PC-3 (cell line): ENCODE measurements around the gene SET. TPM values are rescaled to one million over a fixed set of nuclear protein-coding genes. Genes with fewer than 3 reads are reported as not detected.

Source experiments
- ATAC-seq: fragments of 200-7000 bp; cut with Tn5 transposase; 2 replicates; pipeline ENCODE4 v1.9.1; 2020; ENCODE audit warnings: mild to moderate bottlenecking, moderate library complexity
- BruUV-seq: library from RNA; stranded (reverse); fragments of 400-500 nt; replicated peaks from 2 replicates; lab custom pipeline; 2021; lab: Mats Ljungman, UMichigan
- CTCF ChIA-PET: fragments of 300-600 bp; sonication (Branson Sonifier 250); formaldehyde crosslinking; loops from one replicate; lab custom pipeline; 2022; ENCODE audit warnings: antibody characterized with exemption; lab: Charles Lee
- POLR2A ChIA-PET: fragments of 300-600 bp; sonication (Branson Sonifier 250); formaldehyde crosslinking; loops from one replicate; lab custom pipeline; 2022; ENCODE audit warnings: antibody characterized with exemption; ENCODE audit not compliant: unreplicated experiment; lab: Charles Lee
- DNase-seq: peaks from one replicate; pipeline ENCODE4 v3.0.0-alpha.2; 2015
- H2AFZ ChIP-seq: fragments of 300-600 bp; sonication (generic); 2 replicates; pipeline ENCODE4 v1.6.0; 2016; ENCODE audit warnings: antibody characterized with exemption, low read length
- H3F3A ChIP-seq: fragments of 300-600 bp; sonication (generic); one replicate; pipeline ENCODE4 v1.6.0; 2017; ENCODE audit warnings: antibody characterized with exemption, low read length, control low read depth, mild to moderate bottlenecking; ENCODE audit not compliant: unreplicated experiment
- H3K27ac ChIP-seq: fragments of 300-600 bp; sonication (generic); 2 replicates; pipeline ENCODE4 v1.5.1; 2016; ENCODE audit warnings: mild to moderate bottlenecking, low read length
- H3K27me3 ChIP-seq: fragments of 300-600 bp; sonication (generic); 2 replicates; pipeline ENCODE4 v1.6.1; 2016; ENCODE audit warnings: low read length, mixed read lengths
- H3K36me3 ChIP-seq: fragments of 300-600 bp; sonication (generic); 2 replicates; pipeline ENCODE4 v1.6.1; 2016; ENCODE audit warnings: low read depth, mixed run types, low read length, mixed read lengths
- H3K4me1 ChIP-seq: fragments of 300-600 bp; sonication (generic); 2 replicates; pipeline ENCODE4 v1.5.1; 2016; ENCODE audit warnings: low read length; ENCODE audit not compliant: insufficient read depth
- H3K4me2 ChIP-seq: fragments of 300-600 bp; sonication (generic); 2 replicates; pipeline ENCODE4 v1.6.0; 2016; ENCODE audit warnings: low read length
- H3K4me3 ChIP-seq: fragments of 300-600 bp; sonication (generic); 2 replicates; pipeline ENCODE4 v1.5.1; 2016; ENCODE audit warnings: mild to moderate bottlenecking, low read length, mixed read lengths
- H3K79me2 ChIP-seq: fragments of 300-600 bp; sonication (generic); 2 replicates; pipeline ENCODE4 v1.6.1; 2017; ENCODE audit warnings: low read length, mixed read lengths
- H3K9ac ChIP-seq: fragments of 300-600 bp; sonication (generic); 2 replicates; pipeline ENCODE4 v1.6.0; 2016; ENCODE audit warnings: mild to moderate bottlenecking, low read length
- H3K9me2 ChIP-seq: fragments of 300-600 bp; sonication (generic); replicated peaks from 2 replicates; pipeline ENCODE4 v1.6.1; 2016; ENCODE audit warnings: mixed run types, low read length, mixed read lengths
- H3K9me3 ChIP-seq: fragments of 300-600 bp; sonication (generic); 2 replicates; pipeline ENCODE4 v1.6.1; 2016; ENCODE audit warnings: low read length, mixed read lengths
- H4K20me1 ChIP-seq: fragments of 300-600 bp; sonication (generic); 2 replicates; pipeline ENCODE4 v1.6.1; 2016; ENCODE audit warnings: low read length, mixed read lengths
- EZH2 ChIP-seq: fragments of 300-600 bp; sonication (generic); IDR thresholded peaks from one replicate; pipeline ENCODE4 v1.6.1; 2017; ENCODE audit warnings: antibody characterized with exemption, mild to moderate bottlenecking, low read length; ENCODE audit not compliant: unreplicated experiment
- EZH2phosphoT487 ChIP-seq: fragments of 300-600 bp; sonication (generic); IDR thresholded peaks from 2 replicates; pipeline ENCODE4 v1.6.1; 2018; ENCODE audit warnings: mild to moderate bottlenecking, antibody characterized with exemption, low read length, borderline replicate concordance
- intact Hi-C: fragments of 100-400 bp; cut with micrococcal nuclease; formaldehyde crosslinking; loops from 2 replicates; pipeline ENCODE4 v1.9.0; 2023
- total RNA-seq: library from RNA; depleted of rRNA; stranded (reverse); fragments of >200 nt; gene quantifications from 2 replicates; pipeline ENCODE4 v1.2.3, GENCODE V29; 2014
- TF ChIP-seq, protein P1 (sequence below): fragments of 300-600 bp; sonication (generic); conservative IDR thresholded peaks from 2 replicates; pipeline ENCODE4 v1.5.1; 2017; ENCODE audit warnings: antibody characterized with exemption, low read depth, mild to moderate bottlenecking, low read length

Gene SET
- total RNA-seq, 1 experiment from 2014 or later = 647 TPM

DNA sequence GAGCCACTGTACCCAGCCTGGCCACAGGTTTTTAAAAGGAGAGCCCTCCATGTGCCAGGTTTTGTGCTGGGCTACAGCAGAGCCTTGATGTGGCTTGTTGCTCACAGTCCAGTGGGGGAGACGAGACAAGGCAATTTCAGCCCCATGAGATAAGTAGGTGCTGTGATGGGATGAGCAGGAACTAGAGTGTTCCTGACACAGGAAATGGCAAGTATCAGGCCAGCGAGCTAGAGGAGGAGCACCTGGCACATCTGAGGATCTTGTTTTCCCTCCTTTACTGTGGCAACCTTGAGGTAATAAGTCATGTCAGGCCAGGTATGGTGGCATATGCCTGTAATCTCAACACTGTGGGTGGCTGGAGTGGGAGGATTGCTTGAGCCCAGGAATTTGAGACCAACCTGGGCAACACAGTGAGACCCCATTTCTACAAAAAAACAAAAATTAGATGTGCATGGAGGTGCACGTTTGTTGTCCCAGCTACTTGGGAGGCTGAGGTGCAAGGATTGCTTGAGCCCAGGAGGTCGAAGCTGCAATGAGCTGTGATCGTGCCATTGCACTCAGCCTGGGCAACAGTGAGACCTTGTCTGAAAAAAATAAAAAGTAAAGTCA, 38.7 kb downstream of the SET start:
- no TSS peak for BruUV-seq
- H3K4me3 ChIP-seq = no peak overlapping the region
- no peak for DNase-seq

DNA sequence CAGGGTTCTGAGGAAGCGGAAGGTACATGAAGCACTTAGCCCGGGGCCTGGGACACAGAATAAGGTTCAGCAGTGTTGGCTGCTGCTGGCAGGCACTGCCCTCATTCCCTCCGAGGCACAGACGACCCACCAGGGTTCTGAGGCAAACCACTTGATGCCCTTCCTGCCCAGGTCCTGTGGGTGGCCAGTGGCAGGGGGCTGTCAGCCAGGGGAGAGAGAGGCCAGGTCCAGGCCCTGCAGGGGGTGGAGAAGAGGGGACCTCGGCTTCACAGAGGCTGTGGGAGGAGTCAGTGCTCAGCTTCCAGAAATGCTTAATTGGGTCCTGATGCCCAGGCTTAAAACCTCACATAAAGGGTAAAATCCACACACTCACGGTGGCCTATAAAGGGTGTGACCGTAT, 39.3 kb downstream of the SET start:
- POLR2A ChIA-PET = interaction anchor here (0.8 kb wide), 1 partner anchor 15 kb away, joined by 5 read pairs; no protein-coding TSS in a partner anchor
- no peak overlapping the region for H2AFZ ChIP-seq
- intact Hi-C loops = no loop called here
- DNase-seq = no peak
- CTCF ChIA-PET = no interaction called here
- H3K4me1 ChIP-seq = no peaks in the 10 kb centered on the region
- H3K9ac ChIP-seq = no peak overlapping the region
- no peaks in the 10 kb centered on the region for H3F3A ChIP-seq
- H3K9me2 ChIP-seq = no peaks in the 10 kb centered on the region
- no TSS peak for BruUV-seq
- no peaks in the 10 kb centered on the region for H3K9me3 ChIP-seq
- ATAC-seq = no peak
- TF ChIP-seq EZH2phosphoT487 (no peak), EZH2 (no peak)
- TF ChIP-seq, protein P1, sequence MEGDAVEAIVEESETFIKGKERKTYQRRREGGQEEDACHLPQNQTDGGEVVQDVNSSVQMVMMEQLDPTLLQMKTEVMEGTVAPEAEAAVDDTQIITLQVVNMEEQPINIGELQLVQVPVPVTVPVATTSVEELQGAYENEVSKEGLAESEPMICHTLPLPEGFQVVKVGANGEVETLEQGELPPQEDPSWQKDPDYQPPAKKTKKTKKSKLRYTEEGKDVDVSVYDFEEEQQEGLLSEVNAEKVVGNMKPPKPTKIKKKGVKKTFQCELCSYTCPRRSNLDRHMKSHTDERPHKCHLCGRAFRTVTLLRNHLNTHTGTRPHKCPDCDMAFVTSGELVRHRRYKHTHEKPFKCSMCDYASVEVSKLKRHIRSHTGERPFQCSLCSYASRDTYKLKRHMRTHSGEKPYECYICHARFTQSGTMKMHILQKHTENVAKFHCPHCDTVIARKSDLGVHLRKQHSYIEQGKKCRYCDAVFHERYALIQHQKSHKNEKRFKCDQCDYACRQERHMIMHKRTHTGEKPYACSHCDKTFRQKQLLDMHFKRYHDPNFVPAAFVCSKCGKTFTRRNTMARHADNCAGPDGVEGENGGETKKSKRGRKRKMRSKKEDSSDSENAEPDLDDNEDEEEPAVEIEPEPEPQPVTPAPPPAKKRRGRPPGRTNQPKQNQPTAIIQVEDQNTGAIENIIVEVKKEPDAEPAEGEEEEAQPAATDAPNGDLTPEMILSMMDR = no peak
- no peak overlapping the region for H3K4me2 ChIP-seq
- H3K27ac ChIP-seq = no peak overlapping the region
- no peaks in the 10 kb centered on the region for H3K27me3 ChIP-seq
- H3K36me3 ChIP-seq = no peaks in the 10 kb centered on the region
- H4K20me1 ChIP-seq = no peaks in the 10 kb centered on the region
- 0 out of 2 replicates have a peak, but pooled peaks cover 4% of the 10 kb centered on the region for H3K79me2 ChIP-seq
- no peak overlapping the region for H3K4me3 ChIP-seq

More for the DNA sequence above, 38.7 kb downstream of the SET start:
- CTCF ChIA-PET = no interaction called here
- H3K27ac ChIP-seq = no peak overlapping the region
- no peaks in the 10 kb centered on the region for H3K9me3 ChIP-seq
- no peaks in the 10 kb centered on the region for H3F3A ChIP-seq
- no peak for ATAC-seq
- TF ChIP-seq, protein P1 = no peak
- TF ChIP-seq EZH2phosphoT487 (no peak), EZH2 (no peak)
- intact Hi-C loops = no loop called here
- H3K4me2 ChIP-seq = no peak overlapping the region
- H3K9ac ChIP-seq = no peak overlapping the region
- H3K9me2 ChIP-seq = no peaks in the 10 kb centered on the region
- H3K79me2 ChIP-seq = 0 out of 2 replicates have a peak, but pooled peaks cover 4% of the 10 kb centered on the region
- no peaks in the 10 kb centered on the region for H4K20me1 ChIP-seq
- no peak overlapping the region for H2AFZ ChIP-seq
- H3K36me3 ChIP-seq = no peaks in the 10 kb centered on the region
- POLR2A ChIA-PET = no interaction called here
- H3K4me1 ChIP-seq = no peaks in the 10 kb centered on the region
- H3K27me3 ChIP-seq = no peaks in the 10 kb centered on the region

DNA sequence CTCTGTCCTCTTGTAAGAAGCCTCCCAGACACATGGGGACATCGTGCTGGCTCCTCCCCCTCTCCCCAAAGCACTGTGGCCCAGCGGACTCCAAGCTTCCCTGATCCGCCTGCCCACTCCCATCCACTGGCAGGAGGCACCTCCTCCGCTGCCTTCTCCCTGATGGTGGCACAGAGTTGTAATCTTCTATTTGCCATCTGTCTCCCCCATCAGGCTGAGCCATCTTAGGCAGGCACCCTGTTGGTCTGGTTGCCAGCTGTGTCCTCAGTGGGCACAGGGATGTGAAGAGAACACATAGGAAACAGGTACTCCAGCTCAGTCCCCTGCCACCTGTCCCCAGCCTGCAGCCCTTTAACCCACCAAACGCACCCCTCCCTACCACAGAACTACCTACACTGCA, 40.3 kb downstream of the SET start:
- ChIA-PET CTCF (no interaction called here), POLR2A (no interaction called here)
- ATAC-seq (no peak), DNase-seq (no peak)
- no peaks in the 10 kb centered on the region for H3K9me2 ChIP-seq
- no peaks in the 10 kb centered on the region for H3K36me3 ChIP-seq
- no peaks in the 10 kb centered on the region for H3F3A ChIP-seq
- BruUV-seq = no TSS peak
- H3K9ac ChIP-seq = no peak overlapping the region
- H3K4me1 ChIP-seq = no peaks in the 10 kb centered on the region
- no peak overlapping the region for H2AFZ ChIP-seq
- H3K4me3 ChIP-seq = no peak overlapping the region
- H3K27ac ChIP-seq = no peak overlapping the region
- intact Hi-C loops = no loop called here
- no peaks in the 10 kb centered on the region for H3K79me2 ChIP-seq
- TF ChIP-seq, protein P1 = no peak
- TF ChIP-seq EZH2phosphoT487 (no peak), EZH2 (no peak)
- no peaks in the 10 kb centered on the region for H3K27me3 ChIP-seq
- H3K9me3 ChIP-seq = no peaks in the 10 kb centered on the region
- H3K4me2 ChIP-seq = no peak overlapping the region
- no peaks in the 10 kb centered on the region for H4K20me1 ChIP-seq
